Measurements from ENCODE around the gene COG4.

COG4 gene

DNA sequence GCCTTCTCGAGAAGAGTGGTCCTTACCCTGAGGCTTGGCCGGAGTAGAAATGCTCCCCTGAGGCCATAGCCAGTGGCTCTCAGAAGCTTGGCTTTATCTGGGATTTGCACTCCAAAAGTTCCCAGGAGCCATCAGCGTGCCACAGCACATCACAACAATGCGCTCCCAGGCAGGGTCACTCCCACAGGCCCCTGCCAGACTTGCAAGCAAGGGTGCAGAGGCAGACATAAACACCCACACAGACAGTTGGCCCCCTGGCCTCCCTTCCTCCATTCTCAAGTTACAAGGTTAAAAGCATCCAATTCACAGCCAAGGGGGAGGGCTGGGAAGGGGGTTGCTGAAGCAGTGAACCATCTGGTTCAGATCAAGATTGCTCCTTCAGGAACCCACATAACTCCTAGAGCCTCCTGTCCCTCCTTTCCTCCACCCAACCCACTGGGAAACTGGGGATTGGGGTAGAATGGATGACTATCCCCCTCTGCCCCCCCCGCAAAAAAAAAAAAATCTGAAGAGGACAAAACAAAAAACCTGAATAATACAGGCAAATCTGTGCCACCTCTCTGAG is 86.3 kb downstream of the COG4 start:
- TF ChIP-seq, protein P1, sequence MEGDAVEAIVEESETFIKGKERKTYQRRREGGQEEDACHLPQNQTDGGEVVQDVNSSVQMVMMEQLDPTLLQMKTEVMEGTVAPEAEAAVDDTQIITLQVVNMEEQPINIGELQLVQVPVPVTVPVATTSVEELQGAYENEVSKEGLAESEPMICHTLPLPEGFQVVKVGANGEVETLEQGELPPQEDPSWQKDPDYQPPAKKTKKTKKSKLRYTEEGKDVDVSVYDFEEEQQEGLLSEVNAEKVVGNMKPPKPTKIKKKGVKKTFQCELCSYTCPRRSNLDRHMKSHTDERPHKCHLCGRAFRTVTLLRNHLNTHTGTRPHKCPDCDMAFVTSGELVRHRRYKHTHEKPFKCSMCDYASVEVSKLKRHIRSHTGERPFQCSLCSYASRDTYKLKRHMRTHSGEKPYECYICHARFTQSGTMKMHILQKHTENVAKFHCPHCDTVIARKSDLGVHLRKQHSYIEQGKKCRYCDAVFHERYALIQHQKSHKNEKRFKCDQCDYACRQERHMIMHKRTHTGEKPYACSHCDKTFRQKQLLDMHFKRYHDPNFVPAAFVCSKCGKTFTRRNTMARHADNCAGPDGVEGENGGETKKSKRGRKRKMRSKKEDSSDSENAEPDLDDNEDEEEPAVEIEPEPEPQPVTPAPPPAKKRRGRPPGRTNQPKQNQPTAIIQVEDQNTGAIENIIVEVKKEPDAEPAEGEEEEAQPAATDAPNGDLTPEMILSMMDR (IDR thresholded peaks at IDR 0.05; ENCODE audit: low read depth, low read length), result no peak

DNA sequence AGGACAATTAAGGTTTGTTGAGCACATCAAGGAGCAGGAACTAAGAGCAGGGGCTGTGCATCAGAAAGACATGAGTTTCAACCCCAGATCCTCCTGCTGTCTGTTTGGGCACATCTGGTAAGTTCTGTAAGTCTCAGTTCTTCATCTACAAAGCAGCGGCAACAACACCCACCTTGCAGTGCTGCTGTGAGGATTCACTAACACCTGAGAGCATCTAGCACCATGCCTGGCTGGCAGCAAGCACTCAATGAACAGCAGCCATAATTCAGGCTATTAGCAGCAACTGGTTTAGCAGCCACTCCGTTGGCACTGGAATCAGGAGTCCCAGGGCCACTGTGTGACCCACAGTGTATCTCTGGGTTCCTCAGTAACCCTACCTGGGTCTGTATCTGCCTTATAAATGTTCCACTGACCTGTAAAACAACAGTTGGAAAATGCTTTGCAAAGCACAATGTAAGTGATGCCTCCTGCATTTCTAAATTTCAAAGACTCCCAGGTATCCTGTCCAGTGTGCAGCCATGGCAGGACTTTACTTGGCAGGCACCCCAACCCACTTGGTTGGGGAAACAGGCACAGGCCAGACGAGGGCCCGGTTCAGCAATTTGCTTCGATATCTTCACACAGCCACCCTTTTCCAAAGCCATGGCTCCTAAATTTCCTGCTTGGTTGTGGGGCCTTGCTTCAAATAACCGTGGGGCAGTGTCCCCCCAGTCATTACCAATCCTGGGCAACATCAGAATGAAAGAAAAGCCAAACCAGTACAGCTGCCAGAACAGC is 88.7 kb downstream of the COG4 start:
- Histone ChIP-seq H3K27me3 (no peaks in the 10 kb centered on the region), H3K9me3 (no peaks in the 10 kb centered on the region), H3K4me1 (peaks cover 36% of the 10 kb centered on the region)

More for the DNA sequence above, 86.3 kb downstream of the COG4 start:
- H3K27me3 ChIP-seq, result no peaks in the 10 kb centered on the region
- H3K4me3 ChIP-seq (ENCODE audit: low read depth, low read length), result peak overlapping the region; percentile 96
- peak; percentile 81 for DNase-seq
- H3K36me3 ChIP-seq, result peaks cover 9% of the 10 kb centered on the region
- no peaks in the 10 kb centered on the region for H3K9me3 ChIP-seq
- H3K4me1 ChIP-seq, result peaks cover 28% of the 10 kb centered on the region

GRCh38 chr16:70433458-70434103 is 89.8 kb downstream of the COG4 start:
- Histone ChIP-seq H3K36me3 (peaks cover 9% of the 10 kb centered on the region), H3K4me1 (peaks cover 42% of the 10 kb centered on the region), H3K27me3 (no peaks in the 10 kb centered on the region), H3K4me3 (ENCODE audit: low read depth, low read length) (no peak overlapping the region), H3K9me3 (no peaks in the 10 kb centered on the region)
- TF ChIP-seq, protein P1 (IDR thresholded peaks at IDR 0.05; ENCODE audit: low read depth, low read length), result no peak
- peak; percentile 70 for DNase-seq

More for the DNA sequence above, 88.7 kb downstream of the COG4 start:
- DNase-seq, result no peak
- H3K36me3 ChIP-seq, result peaks cover 9% of the 10 kb centered on the region
- TF ChIP-seq, protein P1 (IDR thresholded peaks at IDR 0.05; ENCODE audit: low read depth, low read length), result no peak
- no peak overlapping the region for H3K4me3 ChIP-seq (ENCODE audit: low read depth, low read length)

GRCh38 chr16:70432723-70433457 is 90.5 kb downstream of the COG4 start:
- no peaks in the 10 kb centered on the region for H3K27me3 ChIP-seq
- H3K9me3 ChIP-seq, result no peaks in the 10 kb centered on the region
- H3K4me3 ChIP-seq (ENCODE audit: low read depth, low read length), result 0 out of 2 replicates have a peak overlapping the region, but pooled peaks have one; percentile 11
- TF ChIP-seq, protein P1 (IDR thresholded peaks at IDR 0.05; ENCODE audit: low read depth, low read length), result no peak
- peaks cover 43% of the 10 kb centered on the region for H3K4me1 ChIP-seq
- H3K36me3 ChIP-seq, result peaks cover 9% of the 10 kb centered on the region
- DNase-seq, result no peak

- Histone ChIP-seq H3K4me3 (ENCODE audit: low read depth, low read length) (no peak overlapping the region), H3K27me3 (no peaks in the 10 kb centered on the region), H3K9me3 (no peaks in the 10 kb centered on the region), H3K4me1 (peaks cover 49% of the 10 kb centered on the region), H3K36me3 (peaks cover 9% of the 10 kb centered on the region)
- TF ChIP-seq, protein P1 (IDR thresholded peaks at IDR 0.05; ENCODE audit: low read depth, low read length), result no peak
- no peak for DNase-seq
These were observed 91.0 kb downstream of the COG4 start for GRCh38 chr16:70432356-70432722.

All from BE2C (cell line).